CD4-positive, alpha-beta T cell treated with Interleukin-12 subunit alpha and Interleukin-12 subunit beta, for 1 hour (primary cell): ENCODE results near the gene RGCC.
"Not testable (repeated sequence)": the region's sequence is repeated elsewhere in the genome, so short reads cannot be mapped to it uniquely, and the experiment has no call there.

Source experiments
- DNase-seq: peaks from one replicate; pipeline ENCODE4 v3.0.0-alpha.2; 2020

The RGCC gene, protein sequence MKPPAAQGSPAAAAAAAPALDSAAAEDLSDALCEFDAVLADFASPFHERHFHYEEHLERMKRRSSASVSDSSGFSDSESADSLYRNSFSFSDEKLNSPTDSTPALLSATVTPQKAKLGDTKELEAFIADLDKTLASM

DNA sequence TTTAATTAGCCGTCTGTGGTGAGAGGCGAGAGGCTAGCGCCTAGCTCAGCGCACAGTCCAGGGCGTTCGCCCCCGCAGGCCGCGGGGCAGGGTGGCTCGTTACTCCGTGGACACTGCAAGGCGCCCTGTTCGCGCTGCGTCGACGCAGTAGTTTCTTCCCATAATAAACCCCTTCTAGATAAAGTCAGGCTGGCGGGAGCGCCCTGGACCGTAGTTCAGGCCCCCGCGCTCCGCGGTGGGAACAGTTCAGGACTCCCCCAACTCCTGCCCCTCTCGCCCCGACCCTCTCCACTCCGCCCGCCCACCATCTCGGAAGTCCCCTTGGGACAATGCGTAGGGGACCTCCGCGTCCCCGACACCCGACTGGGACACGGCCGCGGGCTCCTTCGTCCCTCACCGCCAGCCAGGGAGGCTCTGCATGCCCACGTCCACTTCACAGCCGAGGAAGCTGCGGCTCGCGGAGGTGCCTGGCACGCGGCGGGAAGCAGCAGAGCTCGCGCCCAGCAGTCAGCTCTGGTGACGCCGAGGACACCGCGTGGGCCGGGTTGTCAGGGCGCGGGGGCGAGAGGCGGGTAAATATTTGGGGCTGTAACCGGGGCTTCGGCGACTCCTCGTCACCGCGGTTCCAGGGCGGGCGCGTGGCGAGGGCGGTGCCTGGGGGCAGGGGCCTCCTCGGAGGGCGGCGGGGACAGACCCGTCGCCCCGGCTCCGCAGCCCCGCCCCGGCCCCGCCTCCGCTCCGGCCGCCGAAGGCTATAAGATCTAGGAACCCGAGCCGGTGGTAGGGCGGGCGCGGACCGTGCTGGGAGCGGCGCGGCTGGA is at the start of gene RGCC:
Gene RGCC (plus strand): TSS at position 783 of the 821 bp plus-strand sequence. CDS start 158 bp downstream, outside the sequence.
- DNase-seq: peak; percentile 98

DNA sequence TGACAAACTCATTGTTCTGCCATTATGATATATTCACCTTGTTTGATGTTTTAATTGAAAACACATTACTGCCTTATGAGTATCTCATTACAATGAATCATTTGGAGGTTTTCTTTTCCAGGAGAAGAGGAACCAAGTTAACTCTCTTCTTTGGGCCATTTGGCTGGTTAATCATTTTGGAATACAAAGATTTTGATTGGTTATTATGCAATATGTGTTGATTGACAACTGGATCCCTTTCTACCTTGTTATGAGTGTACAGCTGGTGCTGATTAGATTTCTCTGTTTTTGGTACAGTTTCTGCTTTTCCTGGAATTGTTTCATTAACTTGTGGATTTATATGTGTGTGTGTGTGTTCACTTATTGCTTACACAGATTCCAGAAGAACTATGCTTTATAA is 49.2 kb upstream of the RGCC start:
- DNase-seq: no peak

DNA sequence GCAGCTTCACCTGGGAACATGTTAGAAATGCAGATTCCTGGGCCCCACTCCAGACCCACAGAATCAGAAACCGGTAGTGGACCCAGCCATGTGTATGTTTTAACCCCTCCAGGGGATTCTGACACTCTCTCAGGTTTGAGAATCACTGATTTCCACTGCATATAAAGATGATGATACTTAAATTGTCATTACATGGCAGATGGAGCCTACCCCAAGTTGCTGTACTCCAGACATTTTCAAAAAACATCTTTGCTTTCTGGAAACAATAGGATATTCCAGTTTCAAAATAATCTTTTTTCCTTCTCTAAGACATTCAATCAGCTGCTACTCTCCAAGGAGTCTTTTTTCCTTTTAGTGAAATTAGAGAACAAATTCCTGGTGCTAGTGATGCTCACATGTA is 48.6 kb upstream of the RGCC start:
- DNase-seq: no peak

DNA sequence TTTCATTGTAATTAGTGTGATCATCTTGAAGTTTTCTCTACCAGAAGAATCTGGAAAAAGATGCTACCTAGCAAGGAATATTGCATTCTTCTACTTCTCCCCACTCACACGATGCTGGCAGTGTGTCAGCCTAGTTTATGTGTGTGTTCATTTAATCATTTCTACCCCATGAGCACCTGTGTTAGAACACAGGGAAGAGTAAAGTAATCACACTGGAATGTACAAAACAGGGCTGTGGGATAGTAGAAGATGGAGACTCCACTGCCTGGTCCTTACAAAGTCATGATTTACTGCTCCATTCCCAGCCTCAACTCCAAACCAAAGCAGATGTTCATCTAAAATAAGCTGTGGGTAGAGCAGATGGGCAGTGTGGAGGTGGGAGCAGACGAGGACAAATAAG is 47.7 kb upstream of the RGCC start:
- no peak for DNase-seq

DNA sequence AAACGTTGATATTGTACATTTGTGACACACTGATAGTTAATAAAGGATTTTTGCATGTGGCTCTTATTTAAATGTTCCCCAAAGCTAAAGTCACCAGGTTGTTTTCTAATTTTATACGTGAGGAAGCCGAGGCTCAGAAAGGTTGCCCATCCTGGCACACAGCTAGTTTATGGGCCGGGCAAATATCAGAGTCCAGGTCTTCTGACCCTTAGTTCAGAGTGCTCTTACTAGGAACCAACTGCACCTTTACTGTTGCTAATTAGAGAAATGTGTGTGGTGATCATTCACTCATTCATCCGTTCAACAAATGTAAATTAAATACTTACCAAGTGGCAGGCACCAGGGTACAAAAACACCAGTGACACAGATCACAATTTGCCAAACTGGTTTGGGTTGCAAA is 46.3 kb upstream of the RGCC start:
- DNase-seq: no peak

DNA sequence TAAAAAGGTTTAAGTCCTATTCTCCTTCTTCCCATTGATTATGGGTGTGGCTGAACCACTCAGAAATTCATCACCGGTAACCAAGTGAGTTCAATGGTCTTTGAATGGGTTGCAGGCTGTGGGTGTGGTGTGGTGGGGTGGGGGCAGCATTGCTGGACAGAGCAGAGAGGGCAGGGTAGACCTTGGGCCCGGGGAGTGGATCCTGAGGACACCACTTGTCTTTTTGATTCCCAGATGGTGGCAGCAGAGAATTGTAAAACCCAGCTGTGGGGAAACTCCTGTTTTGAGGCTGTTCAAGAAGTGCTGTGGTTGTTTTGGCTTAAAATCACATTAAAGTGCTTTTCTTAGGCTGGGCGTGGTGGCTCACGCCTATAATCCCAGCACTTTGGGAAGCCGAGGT is 45.8 kb upstream of the RGCC start:
- DNase-seq: peak; percentile 45

DNA sequence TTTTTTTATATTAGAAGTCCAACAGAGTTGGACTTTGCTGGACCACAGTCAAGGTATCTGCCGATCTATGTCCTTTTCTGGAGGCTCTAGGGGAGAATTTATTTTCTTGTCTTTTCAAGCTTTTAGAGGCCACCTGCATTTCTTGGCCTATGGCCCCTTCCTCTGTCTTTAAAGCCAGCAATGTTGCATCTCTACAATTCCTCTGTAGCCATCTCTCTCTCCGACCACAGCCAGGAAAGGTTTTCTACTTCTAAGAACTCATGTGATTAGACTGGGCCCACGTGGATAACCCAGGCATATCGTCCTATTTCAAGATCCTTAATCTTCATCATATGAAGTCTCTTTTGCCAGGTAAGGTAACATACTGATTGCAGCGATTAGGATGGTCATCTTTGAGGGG is 43.5 kb upstream of the RGCC start:
- DNase-seq: no peak

DNA sequence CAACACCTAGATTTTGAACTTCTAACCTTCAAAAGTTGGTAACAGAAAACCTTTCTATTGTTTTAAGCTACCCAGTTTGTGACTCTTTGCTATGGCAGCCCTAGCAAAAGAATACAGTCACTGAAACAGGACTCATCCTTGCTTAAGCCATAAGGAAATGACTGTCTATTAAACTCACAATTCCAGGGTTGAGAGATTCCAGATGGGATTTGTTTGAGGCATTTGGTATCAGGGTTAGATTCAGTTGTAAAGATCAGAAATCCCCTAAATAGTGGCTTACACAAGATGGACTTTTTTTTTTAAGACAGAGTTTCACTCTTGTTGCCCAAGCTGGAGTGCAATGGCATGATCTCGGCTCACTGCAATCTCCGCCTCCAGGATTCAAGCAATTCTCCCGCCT is 41.1 kb upstream of the RGCC start:
- DNase-seq: no peak

DNA sequence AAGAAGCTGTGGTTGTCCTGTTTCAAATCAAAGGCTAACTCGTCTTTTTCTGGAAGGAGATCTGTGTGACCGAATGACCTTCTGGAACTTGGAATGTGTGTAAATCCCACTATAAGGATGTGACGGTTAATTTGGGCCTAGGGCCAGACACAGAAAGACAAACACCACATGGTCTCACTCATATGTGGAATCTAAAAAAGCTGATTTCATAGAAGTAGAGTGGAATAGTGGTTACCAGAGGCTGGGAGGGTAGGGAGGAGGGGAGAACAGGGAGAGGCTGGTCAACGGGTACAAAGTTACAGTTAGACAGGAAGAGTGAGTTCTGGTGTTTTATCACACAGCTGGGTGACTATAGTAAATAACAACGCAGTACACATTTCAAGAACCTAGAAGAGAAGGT is 39.3 kb upstream of the RGCC start:
- no peak for DNase-seq

DNA sequence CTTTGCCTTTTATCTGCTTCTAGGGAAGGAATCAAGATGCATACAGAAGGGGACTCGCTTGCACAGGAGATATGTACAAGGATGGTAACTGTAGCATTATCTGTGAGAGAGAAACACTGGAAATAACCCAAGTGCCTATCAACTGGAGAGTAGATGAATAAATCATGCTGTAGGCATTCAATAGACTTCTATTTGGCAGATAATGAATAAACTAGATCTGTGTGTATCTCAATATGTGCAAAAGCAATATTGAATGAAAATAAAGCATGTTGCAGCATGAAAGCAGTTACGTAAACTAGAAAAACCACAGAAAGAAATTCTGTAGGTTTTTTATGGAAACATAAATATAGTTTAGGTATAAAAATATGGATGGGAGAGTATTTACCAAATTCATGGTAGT is 38.6 kb upstream of the RGCC start:
- DNase-seq: no peak

DNA sequence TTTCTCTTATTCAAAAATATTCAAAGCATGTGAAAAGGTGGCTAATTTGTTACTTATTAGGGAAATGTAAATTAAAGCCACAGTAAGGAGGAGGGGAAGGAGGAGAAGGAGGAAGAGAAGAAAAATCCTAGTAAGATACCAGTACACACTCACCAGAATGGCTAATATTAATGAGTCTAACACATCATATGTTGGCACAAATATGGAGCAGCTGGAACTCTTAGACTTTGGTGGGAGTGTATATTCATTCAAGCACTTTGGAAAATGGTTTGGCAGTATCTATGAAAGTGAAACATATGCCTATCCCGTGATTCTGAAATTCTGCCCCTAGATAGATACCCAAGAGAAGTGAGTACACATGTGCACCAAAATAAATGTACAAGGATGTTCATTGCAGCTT is 38.1 kb upstream of the RGCC start:
- no peak for DNase-seq

DNA sequence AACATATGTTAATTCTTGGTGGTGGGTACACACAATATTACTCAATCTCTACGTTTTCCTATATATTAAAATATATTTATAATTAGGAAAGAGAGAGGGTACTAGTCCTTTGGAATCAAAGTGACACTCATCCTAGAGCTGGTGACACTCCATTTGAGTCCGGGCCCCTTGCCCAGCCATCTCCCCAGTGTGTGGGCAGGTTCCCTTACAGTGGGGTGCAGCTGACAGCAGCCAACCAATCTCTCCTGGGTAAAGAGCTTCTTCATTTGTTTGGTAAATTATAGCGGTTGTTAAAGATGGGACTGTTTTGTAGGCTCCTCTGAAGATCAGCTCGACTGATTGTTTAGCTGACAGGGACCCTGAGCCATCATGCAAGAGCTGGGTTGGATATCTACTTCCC is 37.2 kb upstream of the RGCC start:
- no peak for DNase-seq

DNA sequence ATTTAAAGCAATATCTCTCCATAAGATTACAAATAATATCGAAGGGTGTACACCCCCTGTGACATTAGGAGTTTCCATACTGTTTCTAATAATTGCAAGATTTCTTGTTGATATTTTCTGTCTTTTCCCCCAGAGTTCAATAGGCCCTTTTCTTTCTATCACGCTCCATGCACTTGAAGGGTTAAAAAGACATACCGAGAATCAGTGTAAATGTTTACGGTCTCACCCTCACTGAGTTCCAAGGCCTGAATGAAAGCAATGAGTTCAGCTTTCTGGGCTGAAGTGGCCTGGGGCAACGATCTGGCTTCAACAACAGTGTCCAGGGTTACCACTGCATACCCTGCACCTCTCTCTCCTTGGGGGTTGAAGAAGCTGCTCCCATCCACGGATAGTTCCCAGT is 36.0 kb upstream of the RGCC start:
- DNase-seq: not testable (repeated sequence)

DNA sequence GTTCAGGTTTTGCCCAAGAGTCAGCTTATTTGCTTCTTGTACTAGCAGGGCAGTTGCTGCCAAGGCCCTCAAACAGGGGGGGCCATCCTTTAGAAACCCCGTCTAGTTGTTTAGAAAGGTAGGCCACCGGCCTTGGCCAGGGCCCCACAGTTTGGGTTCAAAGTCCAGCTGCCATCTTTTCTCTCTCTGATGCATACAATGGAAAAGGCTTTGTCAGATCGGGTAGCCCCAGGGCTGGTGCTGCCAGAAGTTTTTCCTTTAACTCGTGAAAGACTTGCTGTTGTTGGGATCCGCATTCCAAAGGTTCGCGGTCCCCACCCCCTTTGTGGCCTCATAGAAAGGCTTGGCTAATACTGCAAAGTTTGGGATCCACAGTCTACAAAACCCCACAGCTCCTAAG is 35.4 kb upstream of the RGCC start:
- DNase-seq: not testable (repeated sequence)

DNA sequence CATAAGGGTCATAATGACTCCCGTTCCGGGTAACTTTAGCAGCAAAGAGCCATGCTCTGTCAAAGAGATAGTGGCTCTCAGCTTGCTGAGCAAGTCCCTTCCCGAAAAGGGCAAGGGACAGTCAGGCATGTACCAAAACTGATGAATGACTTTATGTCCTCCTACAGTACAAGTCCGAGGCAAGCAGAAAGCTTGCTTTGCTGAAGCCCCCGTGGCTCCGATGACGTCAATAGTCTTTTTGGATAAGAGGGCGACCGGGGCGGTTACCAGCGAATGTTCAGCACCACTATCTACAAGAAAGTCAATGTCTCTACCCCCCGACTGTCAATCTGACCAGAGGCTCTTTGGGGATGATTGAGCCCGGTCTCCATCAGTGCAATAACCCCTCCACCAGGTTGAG is 34.1 kb upstream of the RGCC start:
- DNase-seq: not testable (repeated sequence)

DNA sequence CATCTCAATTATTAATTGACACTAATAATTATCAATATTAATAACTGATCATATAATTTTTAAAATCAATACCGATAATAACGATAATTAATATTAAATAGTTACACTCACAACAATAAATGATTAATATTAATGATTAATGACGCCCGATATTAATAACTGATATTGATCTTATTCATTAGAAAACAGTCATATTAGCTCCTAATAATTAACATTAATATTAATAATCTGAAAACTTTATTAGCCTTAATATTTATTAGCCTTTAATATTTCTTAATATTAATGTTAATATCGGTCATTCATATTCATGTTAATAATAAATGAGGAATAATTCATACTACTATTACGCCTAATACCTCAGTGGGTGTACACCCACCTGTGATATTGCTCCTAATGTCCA is 32.7 kb upstream of the RGCC start:
- not testable (repeated sequence) for DNase-seq

DNA sequence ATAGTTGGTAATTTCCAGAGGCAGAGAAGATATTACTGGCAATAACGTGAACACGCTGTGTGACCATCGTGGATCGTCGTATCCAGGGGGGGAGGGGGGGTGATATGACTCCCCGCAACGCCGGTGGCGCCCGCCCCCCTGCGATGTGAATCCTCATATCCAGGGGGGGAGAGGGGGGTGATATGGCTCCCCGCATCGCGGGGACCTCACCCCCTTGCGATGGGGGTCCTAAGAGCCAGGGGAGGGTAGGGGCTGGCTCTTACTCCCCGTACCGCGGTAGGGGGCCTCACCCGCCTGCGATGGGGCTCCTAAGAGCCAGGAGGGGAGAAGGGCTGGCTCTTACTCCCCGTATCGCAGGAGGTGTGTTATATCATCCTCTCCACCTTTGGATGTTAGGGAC is 31.3 kb upstream of the RGCC start:
- no peak for DNase-seq

DNA sequence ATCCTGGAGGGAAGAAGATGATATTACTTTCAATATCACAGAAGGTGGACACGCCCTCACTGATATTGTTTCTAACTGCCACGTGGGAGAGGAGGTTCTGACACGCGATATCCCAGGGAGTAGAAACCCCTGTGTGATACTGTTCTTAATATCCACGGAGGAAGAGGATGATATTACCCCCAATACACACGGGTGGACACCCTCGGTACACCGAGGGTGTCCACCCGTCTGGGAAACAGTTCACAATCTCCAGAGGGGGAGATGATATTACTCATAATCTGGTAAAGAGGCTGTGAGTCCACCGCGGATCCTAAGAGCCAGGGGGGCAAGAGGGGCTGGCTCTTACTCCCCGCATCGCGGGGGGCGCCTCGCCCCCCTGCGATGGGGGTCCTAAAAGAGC is 29.7 kb upstream of the RGCC start:
- DNase-seq: no peak

DNA sequence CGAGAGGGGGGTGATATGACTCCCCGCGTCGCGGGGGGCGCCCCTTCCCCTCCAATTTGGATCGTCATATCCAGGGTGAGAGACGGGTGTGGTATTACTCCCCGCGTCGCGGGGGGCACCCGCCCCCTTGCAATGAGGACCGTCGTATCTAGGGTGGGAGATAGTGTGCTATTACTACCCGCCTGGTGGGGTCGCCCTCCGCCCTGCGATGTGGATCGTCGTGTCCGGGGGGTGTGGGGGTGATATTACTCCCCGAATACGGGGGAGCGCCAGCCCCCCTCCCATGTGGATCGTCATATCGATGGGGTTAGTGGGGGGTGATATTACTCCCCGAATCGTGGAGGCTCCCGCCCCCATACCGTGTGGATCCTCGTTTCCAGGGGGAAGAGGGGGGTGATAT is 29.2 kb upstream of the RGCC start:
- DNase-seq: peak; percentile 44

DNA sequence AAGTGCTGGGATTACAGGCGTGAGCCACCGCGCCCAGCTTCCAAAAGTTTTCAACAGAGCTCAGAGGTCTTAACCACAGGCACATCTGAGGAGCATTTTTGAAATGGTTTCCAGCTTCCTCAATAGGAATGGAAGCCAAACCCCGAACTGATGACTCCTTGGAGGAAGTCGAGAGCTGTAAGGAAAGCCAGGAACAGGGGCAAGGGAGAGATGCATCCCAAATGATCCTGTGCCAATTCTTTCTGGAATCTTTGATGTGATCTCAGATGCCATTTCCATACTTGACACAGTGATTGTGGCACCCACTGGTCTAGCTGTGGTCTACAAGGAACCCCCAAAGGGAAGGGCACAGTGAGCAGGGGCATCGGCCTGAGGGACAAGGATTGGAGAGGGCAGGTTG is 23.3 kb upstream of the RGCC start:
- not testable (repeated sequence) for DNase-seq

DNA sequence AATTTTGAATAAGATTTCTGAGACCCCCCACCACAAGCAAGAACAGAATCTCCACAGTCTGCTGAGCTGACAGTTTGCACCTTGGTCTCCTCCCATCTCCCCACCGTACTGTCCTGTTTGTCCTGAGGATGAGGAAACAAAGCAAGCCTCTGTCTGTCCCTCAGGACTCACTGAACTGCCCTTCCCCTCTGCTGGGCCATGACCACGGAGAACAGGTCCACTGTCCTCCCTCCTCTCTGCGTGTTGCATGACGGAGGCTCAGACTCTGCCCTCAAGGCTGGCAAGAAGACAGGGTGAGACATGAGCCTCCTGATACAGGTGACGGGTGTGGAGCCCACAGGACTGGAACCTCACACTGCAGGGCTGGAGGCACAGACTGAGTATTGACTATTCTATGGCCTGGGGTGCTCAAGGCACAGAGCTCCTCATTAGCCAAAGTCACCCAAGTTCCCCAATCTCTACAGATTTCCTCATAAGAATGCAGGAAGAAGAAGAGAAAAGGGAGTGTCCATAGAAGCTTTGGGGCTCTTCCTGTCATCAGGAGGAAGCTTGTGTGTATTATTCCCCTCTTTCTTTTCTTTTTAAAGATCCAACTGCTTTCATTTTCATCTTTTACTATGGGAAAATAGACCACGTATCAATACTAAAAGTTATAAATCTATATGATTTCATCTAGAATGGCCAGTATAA is 22.4 kb upstream of the RGCC start:
- DNase-seq: no peak

DNA sequence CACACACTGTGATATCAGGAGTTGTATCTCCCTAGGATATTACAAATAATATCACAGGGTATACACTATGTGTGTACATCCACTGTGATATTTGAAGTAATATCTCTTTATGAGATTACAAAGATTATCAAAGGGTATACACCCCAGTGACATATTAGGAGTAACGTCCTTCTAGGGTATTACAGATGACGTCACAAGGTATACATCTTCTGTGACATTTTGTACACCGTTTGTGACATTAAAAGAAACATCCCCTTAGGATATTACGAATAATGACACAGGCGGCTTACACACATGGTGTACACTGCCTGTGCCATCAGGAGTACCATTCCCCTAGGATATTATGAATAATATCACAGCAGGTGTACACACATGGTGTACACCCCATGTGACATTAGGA is 13.4 kb upstream of the RGCC start:
- no peak for DNase-seq

DNA sequence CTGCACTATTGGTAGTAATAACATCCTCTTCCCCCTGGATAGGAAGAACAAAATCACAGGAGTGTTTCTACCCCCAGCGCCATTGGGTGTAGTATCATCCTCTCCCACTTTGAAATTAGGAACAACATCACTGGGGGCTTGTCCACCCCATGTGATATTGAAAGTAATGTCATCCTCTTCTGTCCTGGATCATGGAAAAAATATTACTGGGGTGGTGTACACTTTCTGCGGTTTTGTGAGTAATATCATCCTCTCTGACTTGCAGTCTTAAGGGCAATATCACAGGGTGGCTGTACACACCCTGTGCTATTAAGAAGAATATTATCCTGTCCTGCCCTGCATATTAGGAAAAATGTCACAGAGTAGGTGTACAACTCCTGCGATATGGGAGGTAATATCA is 4.9 kb upstream of the RGCC start:
- no peak for DNase-seq

DNA sequence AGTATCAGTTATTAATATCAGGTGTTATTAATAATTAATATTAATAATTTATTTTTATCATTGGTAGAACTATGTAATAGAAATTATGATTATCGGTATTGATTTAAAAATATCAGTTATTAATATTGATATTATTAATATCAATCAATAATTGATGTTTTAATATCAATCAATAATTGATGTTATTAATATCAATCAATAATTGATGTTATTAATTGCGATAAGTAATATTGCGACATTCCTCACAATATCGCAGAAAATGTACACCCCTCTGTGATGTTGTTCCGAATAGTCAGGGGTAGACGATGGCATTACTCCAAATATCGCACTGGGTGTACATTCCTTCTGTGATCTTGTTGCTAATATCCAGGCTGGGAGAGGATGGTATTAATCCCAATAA is 3.7 kb upstream of the RGCC start:
- DNase-seq: no peak
